Epithelial cell of proximal tubule (primary cell): ENCODE results near the gene PTPRS. TPM values are rescaled to one million over a fixed set of nuclear protein-coding genes. Genes with fewer than 3 reads are reported as not detected.
A peak's percentile ranks its signal among the peaks of the same experiment; 100 is the strongest.

ENCODE experiments used
- DNase-seq: peaks from one replicate; pipeline ENCODE4 v3.0.0-alpha.2; 2011; ENCODE audit warnings: low read depth
- H3K4me3 ChIP-seq: 2 replicates; pipeline ENCODE4 v1.5.1; 2011; ENCODE audit warnings: low read depth, mild to moderate bottlenecking, low read length
- total RNA-seq: library from RNA; depleted of rRNA; stranded (reverse); fragments of >200 nt; gene quantifications from 2 replicates; pipeline ENCODE4 v1.2.3, GENCODE V29; 2015
- TF ChIP-seq, protein P1 (sequence below): conservative IDR thresholded peaks from 2 replicates; pipeline ENCODE4 v1.5.1; 2012; ENCODE audit warnings: low read depth, mild to moderate bottlenecking, low read length

Gene PTPRS
- total RNA-seq, 1 donor from 2014 or later = 31.9 TPM

DNA sequence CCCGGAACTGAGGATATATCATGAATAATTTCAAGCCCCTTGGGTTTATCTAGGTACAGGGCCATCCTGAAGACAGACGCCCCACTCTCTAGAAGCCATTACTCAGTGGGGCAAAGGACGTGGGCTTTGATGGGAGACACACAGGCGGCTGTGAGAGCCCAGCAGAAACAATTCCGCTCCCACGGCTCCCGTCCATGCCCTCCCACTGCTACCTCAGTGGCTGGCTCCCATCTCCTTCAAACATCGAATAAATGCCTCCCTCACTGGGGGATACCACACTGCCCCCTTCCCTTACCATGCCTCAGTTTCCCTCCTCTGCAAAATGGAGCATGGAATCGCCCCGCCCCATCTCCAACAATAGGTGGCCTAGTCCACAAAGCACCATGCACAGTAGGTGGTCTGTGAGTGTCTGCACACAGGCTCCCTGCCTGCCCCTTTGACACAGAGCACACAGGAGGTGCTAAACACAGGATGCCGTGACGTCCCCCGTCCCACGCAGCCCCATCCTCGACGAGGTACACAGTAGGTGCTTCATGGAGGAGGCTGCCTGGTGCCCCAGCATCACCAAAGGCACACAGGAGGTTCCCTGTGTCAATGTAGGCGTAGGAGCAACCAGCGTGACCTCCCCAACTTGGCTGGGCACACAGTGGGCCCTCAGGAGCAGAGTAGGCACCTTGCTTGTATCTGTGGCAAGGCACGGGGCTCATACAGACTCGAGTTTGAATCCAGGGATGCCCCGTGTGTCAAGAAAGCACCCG, 46.0 kb downstream of the PTPRS start:
- TF ChIP-seq, protein P1, sequence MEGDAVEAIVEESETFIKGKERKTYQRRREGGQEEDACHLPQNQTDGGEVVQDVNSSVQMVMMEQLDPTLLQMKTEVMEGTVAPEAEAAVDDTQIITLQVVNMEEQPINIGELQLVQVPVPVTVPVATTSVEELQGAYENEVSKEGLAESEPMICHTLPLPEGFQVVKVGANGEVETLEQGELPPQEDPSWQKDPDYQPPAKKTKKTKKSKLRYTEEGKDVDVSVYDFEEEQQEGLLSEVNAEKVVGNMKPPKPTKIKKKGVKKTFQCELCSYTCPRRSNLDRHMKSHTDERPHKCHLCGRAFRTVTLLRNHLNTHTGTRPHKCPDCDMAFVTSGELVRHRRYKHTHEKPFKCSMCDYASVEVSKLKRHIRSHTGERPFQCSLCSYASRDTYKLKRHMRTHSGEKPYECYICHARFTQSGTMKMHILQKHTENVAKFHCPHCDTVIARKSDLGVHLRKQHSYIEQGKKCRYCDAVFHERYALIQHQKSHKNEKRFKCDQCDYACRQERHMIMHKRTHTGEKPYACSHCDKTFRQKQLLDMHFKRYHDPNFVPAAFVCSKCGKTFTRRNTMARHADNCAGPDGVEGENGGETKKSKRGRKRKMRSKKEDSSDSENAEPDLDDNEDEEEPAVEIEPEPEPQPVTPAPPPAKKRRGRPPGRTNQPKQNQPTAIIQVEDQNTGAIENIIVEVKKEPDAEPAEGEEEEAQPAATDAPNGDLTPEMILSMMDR = no peak
- H3K4me3 ChIP-seq = no peak overlapping the region

DNA sequence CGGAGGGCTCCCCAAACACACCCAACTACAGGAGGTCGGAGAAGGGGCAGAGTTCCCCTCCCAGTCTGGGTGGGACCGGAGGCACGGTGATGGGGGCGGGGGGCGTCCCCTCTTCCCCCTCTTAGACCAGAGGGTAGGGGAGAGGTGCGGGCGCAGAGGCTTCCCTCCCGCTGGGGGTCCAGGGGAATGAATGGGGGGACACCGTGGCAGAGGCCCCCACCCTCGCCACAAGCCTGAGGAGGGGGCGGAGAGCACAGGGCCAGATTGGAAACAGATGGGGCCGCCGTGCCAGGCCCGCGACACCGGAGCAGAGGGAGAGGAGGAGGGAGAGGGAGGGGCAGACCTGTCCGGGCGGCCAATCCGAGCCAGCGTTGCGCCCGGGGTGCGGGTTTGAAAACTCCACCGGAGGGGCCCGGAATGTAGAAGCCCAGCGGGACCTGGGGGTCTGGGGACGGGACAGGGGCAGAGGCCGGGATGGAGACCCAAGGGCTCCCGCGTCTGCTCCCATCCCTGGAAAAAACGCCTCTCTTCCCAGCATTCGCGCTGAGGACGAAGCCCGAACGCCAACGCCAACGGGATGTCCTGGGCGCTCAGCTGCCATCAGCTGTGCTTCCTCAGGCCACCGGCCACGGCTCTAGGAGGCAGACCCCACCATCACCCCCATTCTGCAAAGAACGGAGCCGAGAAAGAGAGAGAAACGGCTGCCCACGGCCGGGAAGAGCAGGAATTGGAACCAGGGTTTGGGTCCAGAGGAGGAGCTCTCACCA, 46.8 kb downstream of the PTPRS start:
- peak overlapping the region; percentile 46 for H3K4me3 ChIP-seq
- no peak for DNase-seq
- TF ChIP-seq, protein P1 = no peak

More for the DNA sequence above, 46.0 kb downstream of the PTPRS start:
- no peak for DNase-seq

DNA sequence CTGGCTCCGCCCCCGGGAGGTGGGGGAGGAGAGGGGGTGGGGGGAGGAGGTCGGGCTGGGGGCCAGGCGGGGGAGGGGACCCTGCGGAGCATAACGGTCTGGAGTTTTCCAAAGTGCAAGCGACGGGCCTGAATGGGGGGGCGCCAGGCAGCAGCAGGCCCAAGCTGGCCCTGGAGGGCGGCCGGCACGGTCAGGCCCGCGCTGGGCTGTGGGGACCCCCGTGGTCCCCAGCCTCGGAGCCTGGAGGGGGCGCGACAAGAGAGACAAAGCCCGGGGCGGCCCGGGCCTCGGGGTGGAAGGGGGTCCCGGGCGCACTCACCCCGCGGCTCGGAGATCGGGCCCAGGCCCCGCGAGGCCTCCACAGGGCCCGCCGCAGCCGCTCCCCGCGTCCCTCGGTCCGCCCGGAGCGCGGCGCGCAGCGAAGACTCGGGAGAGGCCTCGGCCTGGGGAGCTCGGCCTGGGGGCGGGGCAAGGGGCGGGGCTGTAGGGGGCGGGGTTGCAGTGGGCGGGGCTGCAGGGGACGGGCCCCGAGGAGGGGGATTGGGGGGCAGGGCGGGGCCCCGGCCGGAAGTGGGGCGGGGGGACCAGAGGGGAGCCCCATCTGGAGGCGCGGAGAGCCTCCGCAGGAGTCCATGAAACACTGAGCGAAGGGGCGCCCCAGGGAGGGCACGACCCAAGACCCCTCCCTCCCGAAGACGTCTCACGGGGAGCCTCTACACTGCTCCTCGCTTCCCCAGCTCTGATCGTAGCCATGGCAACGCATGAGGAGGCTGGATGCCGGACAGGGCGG, 47.6 kb downstream of the PTPRS start:
- TF ChIP-seq, protein P1 = no peak
- peak overlapping the region; percentile 63 for H3K4me3 ChIP-seq
- no peak for DNase-seq

DNA sequence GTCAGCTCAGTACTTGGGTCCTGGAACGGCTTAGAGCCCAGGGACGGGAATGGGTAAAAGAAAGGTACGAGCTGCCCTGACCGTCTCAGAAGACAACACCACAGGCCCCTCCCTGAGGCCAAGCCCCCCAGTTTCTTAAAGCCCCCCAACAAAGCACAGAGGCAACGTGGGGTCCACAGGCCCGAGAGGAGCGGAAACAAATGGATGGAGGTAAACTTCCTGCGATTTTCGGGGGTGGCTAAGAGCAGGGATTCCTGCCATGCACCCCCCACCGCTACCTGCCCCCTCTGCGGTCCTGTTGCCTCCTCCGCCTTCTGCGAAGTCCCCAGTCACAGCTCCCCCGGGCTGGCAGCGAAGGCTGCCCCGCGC, 48.2 kb downstream of the PTPRS start:
- DNase-seq = no peak
- TF ChIP-seq, protein P1 = no peak
- H3K4me3 ChIP-seq = peak overlapping the region; percentile 63

DNA sequence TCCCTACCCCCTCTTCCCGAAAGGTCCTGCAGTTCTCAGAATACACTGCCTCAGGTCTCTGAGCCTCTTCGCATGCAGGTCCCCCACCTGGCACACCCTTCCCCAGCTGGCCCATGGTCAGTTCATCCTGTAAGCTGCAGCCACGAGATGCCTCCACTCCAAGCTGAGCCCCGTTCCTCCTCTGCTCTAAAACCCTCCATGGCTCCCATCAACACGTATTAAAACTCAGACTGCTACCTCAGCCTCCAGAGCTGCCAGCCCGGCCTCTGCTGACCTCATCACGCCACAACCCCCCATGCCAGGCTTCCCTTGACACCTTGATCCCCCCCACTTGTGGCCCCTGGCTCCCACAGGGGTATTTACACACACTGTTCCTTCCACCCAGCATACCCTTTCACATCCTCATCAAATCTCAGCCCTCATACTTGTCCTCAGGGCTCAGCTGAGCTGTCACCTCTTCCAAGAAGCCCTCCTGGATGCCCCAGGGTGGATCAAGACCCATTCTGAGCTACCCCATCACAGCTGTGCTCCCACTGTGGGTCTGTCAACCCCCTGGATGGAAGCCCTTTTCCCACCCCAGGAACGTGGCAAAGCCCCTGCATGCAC, 48.9 kb downstream of the PTPRS start:
- DNase-seq = no peak
- TF ChIP-seq, protein P1 = no peak
- H3K4me3 ChIP-seq = no peak overlapping the region

Other genes with a start within 250 kb of the PTPRS start
- gene ZNRF4, start 114.6 kb upstream of the PTPRS start, total RNA-seq = not detected in 2 replicates
- 0.36 TPM in 1 of 2 replicates, not detected in the other for gene TINCR, start 227.1 kb upstream of the PTPRS start, total RNA-seq